Mucosa of stomach (tissue), 1 donor: ENCODE measurements around the gene CARNS1.
"Not testable (repeated sequence)": the region's sequence is repeated elsewhere in the genome, so short reads cannot be mapped to it uniquely, and the experiment has no call there.

Experiments
- H3K27me3 ChIP-seq: one replicate; pipeline ENCODE4 v1.7.0; 2013; ENCODE audit warnings: mild to moderate bottlenecking, low read length; ENCODE audit not compliant: control insufficient read depth, insufficient read depth
- H3K36me3 ChIP-seq: one replicate; pipeline ENCODE4 v1.7.0; 2013; ENCODE audit warnings: low read length; ENCODE audit not compliant: control insufficient read depth, insufficient read depth
- H3K4me1 ChIP-seq: one replicate; pipeline ENCODE4 v1.7.0; 2013; ENCODE audit warnings: mild to moderate bottlenecking, low read length; ENCODE audit not compliant: control insufficient read depth, insufficient read depth
- H3K4me3 ChIP-seq: one replicate; pipeline ENCODE4 v1.7.0; 2013; ENCODE audit warnings: low read length
- H3K9ac ChIP-seq: one replicate; pipeline ENCODE4 v1.7.0; 2013; ENCODE audit warnings: mild to moderate bottlenecking, low read length, moderate library complexity
- H3K9me3 ChIP-seq: one replicate; pipeline ENCODE4 v1.7.0; 2013; ENCODE audit warnings: mild to moderate bottlenecking, low read length, moderate library complexity; ENCODE audit not compliant: control insufficient read depth
- donor health status: Pancreatic carcinoma.

The CARNS1 gene

DNA sequence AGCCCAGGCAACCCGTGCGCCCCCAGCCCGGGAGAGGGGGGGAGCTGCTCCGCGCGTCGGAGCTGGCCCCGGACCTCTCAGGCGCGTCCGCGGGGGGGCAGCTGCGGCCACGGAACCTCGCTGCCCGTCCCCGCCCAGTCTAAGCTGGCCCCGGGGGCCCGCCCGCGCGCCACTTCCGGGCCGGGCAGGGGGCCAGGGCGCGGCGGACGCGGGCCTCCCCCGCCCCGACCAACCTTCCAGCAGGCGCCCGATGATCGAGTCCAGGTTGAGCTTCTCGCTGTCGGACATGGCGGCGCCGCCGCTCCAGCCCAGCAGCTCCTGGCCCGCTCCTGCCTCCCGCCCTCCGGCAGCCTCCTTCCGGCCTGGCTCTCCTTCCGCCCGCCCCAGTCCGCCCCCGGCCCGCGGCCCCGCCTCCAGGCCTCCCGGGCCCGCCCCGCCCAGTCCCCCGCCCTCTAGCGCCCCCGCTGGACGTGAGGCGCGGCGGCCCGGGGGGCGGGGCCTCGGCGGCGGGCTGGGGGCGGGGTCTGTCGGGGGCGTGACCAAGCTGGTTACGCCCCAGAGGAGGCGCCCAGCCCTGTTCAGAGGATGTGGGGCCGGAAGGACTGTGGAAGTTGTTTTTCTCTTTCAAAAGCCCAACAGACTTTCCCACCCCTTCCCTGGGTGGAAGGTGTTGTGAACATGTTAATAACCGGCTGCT, 13.8 kb upstream of the CARNS1 start, which contains the start of gene PPP1CA:
Gene PPP1CA, minus strand, starts transcription at position 364 of the 697 bp plus-strand sequence. Its CDS starts 76 bp downstream, at position 288.
- peak within 1 kb of the TSS; percentile 93 for H3K9ac ChIP-seq
- peaks cover 11% of the 10 kb centered on the region for H3K36me3 ChIP-seq
- no peaks in the 10 kb centered on the region for H3K9me3 ChIP-seq
- H3K4me3 ChIP-seq, result peak within 1 kb of the TSS; percentile 82
- peaks cover 3% of the 10 kb centered on the region for H3K27me3 ChIP-seq
- H3K4me1 ChIP-seq, result peaks cover 16% of the 10 kb centered on the region

GRCh38 chr11:67402192-67402839, 13.2 kb upstream of the CARNS1 start:
- not testable (repeated sequence) for H3K9me3 ChIP-seq, H3K27me3 ChIP-seq
- Histone ChIP-seq H3K36me3 (peaks cover 11% of the 10 kb centered on the region), H3K9ac (peak overlapping the region; percentile 87), H3K4me3 (peak overlapping the region; percentile 8), H3K4me1 (peaks cover 16% of the 10 kb centered on the region)

GRCh38 chr11:67403085-67403484, 12.4 kb upstream of the CARNS1 start:
- not testable (repeated sequence) for H3K9ac ChIP-seq, H3K4me3 ChIP-seq, H3K27me3 ChIP-seq, H3K9me3 ChIP-seq, H3K36me3 ChIP-seq
- peaks cover 16% of the 10 kb centered on the region for H3K4me1 ChIP-seq

DNA sequence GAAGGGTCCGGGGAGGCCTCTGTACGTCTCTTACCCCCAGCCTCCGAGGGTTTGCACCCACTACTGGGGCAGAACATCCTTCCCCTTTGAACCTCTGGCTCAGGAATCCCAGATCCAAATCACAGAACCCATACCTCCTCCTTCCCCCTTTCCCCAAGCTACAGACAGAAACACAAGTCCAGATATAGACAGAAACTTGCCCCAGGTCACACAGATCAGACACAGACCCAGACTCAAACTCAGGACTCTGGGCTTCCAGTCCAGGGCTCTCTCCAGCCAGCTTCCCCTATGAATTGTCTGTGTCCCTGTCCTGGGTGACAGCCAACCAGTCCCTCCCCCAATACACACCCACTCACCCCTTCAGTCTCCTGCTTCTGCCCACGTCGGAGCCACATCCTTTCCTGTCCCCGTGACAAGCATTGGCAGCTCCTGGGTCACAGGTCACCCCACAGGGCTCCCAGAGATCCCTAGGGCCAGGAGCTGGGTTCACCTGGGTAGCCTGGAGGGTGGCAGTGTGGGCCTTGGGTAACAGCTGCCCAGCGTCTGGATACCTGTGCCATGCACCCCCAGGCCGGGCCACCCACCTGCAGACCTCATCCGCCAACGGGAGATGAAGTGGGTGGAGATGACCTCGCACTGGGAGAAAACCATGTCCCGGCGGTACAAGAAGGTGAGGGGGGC, 10.8 kb upstream of the CARNS1 start:
- H3K9ac ChIP-seq, result no peak overlapping the region
- peaks cover 3% of the 10 kb centered on the region for H3K27me3 ChIP-seq
- no peaks in the 10 kb centered on the region for H3K9me3 ChIP-seq
- H3K4me3 ChIP-seq, result no peak overlapping the region
- H3K36me3 ChIP-seq, result no peaks in the 10 kb centered on the region
- H3K4me1 ChIP-seq, result peaks cover 18% of the 10 kb centered on the region

DNA sequence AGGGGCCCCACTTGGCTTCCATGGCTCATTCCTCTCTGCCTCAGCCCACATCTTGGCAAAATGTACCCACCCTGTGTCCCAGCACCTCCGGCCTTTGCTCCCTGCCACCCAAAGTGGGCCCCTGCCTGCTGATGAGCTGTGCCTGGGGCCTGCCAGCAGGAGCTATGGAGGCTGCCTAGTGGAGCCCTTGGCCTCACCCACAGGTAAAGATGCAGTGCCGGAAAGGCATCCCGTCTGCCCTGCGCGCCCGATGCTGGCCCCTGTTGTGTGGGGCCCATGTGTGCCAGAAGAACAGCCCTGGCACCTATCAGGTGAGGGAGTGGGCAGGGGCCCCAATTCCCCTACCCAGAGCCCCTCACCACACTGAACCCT, 10.3 kb upstream of the CARNS1 start:
- Histone ChIP-seq H3K9ac (no peak overlapping the region), H3K4me3 (no peak overlapping the region), H3K36me3 (no peaks in the 10 kb centered on the region), H3K27me3 (peaks cover 3% of the 10 kb centered on the region), H3K9me3 (no peaks in the 10 kb centered on the region), H3K4me1 (peaks cover 22% of the 10 kb centered on the region)

DNA sequence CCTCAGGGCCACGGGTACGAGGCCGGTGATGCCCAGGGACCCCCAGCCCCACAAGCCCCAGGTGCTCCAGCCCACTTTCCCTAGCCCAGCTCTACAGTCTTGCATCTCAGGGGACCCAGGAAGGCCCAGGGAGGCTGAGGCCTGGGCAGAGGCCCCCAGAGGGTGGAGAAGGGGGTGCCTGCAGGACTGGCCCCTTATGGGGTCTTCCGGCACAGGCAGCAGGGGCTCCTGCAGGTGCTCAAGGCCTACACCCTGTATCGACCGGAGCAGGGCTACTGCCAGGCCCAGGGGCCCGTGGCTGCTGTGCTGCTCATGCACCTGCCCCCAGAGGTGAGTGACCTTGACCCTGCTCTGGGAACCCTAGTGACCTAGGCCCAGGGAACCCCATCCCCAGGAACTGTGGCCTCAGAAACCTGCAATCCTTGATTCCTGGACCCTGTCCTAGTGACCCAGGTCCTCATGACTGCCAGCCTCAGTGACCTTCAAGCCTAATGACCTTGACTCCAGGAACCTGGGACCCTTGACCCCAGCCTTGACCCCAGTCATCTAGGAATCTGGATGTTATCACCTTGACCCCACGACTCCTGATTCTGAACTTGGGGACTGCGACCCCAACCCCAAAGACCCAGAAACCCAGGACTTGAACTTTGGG, 9.7 kb upstream of the CARNS1 start:
- Histone ChIP-seq H3K4me3 (no peak overlapping the region), H3K27me3 (peaks cover 7% of the 10 kb centered on the region), H3K9ac (no peak overlapping the region), H3K4me1 (peaks cover 21% of the 10 kb centered on the region), H3K9me3 (no peaks in the 10 kb centered on the region), H3K36me3 (no peaks in the 10 kb centered on the region)

- H3K9ac ChIP-seq, result no peak overlapping the region
Observed at GRCh38 chr11:67406420-67406968, 9.0 kb upstream of the CARNS1 start.

DNA sequence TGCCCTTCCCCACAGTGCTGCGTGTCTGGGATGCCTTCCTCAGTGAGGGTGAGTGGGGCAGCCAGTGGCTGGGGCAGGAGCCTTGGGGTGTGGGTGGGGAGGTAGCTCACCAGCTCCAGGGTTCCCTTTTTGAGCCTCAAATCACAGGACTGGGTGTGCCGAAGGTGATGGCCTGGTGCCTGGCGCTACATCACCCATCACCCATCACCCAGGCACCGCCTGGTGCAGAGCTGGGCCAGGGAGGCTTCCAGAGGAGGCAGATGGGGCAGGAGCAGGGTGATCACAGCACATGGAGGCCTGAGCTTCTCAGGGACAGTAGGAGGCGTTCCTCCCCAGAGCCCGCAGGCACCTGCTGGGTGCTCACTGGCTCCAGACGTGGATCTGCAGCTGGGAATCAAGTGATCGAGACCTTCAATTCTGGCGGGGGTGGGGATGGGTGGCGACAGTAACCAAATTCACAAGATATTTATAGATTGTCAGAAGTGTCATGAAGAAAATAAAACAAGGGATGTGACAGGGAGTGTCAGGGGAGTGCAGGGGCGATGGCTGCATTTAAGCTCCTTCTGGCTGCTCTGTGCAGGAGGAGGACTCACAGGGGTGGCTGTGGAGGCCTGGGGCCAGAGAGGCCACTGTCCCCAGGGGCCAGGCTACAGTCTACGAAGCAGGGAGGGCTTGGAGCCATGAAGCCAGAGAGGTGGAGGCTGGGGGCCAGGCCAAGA, 8.3 kb upstream of the CARNS1 start:
- Histone ChIP-seq H3K4me1 (peaks cover 26% of the 10 kb centered on the region), H3K4me3 (no peak overlapping the region), H3K9me3 (no peaks in the 10 kb centered on the region), H3K27me3 (peaks cover 13% of the 10 kb centered on the region), H3K36me3 (no peaks in the 10 kb centered on the region), H3K9ac (no peak overlapping the region)

More at GRCh38 chr11:67406420-67406968, 9.0 kb upstream of the CARNS1 start:
- Histone ChIP-seq H3K4me3 (no peak overlapping the region), H3K36me3 (no peaks in the 10 kb centered on the region), H3K4me1 (peaks cover 26% of the 10 kb centered on the region), H3K9me3 (no peaks in the 10 kb centered on the region), H3K27me3 (peaks cover 13% of the 10 kb centered on the region)

DNA sequence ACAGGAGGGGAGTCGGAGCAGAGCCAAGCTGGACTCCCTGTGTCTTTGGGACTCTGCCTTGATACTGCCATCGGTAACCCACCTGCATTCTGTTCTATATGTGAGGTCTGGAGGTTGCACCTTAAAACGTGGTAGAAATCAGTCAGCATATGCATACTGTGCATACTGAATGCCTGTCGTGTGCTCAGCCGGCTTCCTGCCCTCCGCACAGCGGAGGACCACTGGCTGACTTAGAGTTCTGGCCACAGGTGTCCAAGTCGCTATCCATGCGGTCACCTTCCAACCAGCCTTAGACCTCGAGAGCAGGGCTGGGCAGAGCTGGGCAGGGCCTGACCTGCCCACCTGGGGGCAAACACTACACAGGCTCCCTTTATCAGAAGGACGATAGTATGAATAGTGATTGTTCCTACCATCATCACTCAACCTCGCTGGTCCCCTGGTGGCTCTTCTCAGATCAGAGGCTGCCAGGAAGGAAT, 7.8 kb upstream of the CARNS1 start:
- Histone ChIP-seq H3K9me3 (no peaks in the 10 kb centered on the region), H3K4me3 (no peak overlapping the region), H3K36me3 (no peaks in the 10 kb centered on the region), H3K27me3 (peaks cover 13% of the 10 kb centered on the region), H3K9ac (no peak overlapping the region), H3K4me1 (peaks cover 23% of the 10 kb centered on the region)

DNA sequence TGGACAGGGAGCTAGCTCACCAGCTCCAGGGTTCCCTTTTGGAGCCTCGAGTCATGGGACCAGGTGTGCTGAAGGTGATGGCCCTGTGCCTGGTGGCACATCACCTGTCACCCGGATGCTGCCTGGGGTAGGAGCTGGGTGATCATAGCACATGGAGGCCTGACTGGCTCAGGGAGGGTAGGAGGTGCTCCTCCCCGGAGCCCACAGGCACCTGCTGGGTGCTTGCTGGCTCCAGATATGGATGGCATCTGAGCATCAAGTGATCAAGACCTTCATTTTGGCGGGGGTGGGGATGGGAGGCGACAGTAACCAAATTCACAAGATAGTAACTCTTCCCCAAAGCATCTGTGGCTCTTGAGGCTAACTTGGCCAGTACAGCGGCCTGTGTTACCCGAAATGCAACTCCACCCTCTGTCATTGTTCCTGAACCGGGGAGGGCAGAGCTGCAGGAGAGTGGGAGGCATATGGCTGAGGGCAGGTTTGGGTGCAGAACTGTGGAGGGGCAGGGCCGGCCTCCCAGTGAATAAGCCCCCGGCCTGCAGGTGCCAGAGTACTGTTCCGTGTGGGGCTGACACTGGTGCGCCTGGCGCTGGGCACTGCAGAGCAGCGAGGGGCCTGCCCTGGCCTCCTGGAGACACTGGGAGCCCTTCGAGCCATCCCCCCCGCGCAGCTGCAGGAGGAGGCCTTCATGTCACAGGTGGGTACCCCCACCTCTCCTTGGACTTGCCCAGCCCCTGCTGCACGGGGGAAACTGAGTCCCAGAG, 6.9 kb upstream of the CARNS1 start:
- Histone ChIP-seq H3K36me3 (no peaks in the 10 kb centered on the region), H3K4me1 (peaks cover 27% of the 10 kb centered on the region), H3K4me3 (no peak overlapping the region), H3K27me3 (peaks cover 13% of the 10 kb centered on the region), H3K9me3 (no peaks in the 10 kb centered on the region), H3K9ac (no peak overlapping the region)

DNA sequence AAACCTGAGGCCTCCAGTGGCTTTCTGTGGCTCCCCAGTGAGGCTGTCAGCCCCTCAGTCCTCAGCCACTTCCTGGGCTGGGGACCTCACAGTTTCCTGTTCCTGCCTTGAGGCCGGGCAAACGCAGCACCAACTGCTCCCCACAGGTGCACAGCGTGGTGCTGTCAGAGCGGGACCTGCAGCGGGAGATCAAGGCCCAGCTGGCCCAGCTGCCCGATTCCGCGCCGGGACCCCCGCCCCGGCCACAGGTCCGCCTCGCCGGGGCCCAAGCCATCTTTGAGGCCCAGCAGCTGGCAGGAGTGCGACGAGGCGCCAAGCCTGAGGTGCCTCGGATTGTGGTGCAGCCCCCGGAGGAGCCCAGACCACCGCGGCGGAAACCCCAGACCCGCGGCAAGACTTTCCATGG, 6.2 kb upstream of the CARNS1 start:
- Histone ChIP-seq H3K36me3 (no peaks in the 10 kb centered on the region), H3K9ac (peak overlapping the region; percentile 37), H3K4me3 (no peak overlapping the region), H3K27me3 (peaks cover 13% of the 10 kb centered on the region), H3K4me1 (peaks cover 29% of the 10 kb centered on the region), H3K9me3 (no peaks in the 10 kb centered on the region)
